Hematopoietic multipotent progenitor cell treated with erythropoietin and hydrocortisone succinate and interleukin-3 and kit ligand, for 8 days (in vitro differentiated cells): Measurements from ENCODE around the gene CCDC80.
A peak's percentile ranks its signal among the peaks of the same experiment; 100 is the strongest.
"Not testable (repeated sequence)": the region's sequence is repeated elsewhere in the genome, so short reads cannot be mapped to it uniquely, and the experiment has no call there.

Experiments
- DNase-seq: peaks from one replicate; pipeline ENCODE4 v3.0.0-alpha.2; 2015

The CCDC80 gene

DNA sequence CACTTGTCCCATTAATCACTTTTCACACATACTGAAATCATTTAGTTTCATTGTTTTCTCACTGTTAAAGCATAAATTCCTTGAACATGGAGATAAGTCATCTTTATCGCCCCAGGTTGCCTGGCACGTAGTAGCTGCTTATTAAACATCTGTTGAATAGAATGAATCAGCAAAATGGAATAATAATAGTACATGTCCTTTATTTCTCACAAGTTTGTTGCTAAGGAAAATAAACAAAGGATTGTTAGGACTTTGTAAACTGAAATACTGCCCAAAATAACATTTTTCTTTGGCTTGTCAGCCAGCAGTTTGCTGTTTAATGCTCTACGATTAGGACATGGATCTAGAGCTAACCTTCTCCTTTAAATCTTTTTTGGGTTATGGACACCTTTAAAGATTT is 61.2 kb downstream of the CCDC80 start:
- no peak for DNase-seq

GRCh38 chr3:112579232-112579631 is 61.7 kb downstream of the CCDC80 start:
- DNase-seq: no peak

DNA sequence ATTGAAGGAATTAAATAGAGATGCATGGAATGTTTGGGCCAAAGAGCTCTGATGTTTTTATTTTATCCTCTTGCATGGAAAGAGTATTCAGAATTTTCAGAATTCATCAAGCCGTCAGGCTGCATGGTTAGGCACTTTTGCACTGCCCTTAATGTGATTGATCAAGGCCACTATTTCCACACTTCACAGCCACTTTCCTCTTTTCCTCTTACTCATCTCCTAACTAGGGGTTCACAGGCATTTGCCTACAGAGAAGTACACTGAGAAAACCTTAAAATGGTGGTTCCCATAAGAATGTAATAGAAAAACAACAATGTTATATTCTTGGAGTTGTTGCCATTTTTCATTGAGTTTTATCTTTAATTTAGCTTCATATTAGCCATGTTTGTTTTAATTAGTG is 68.2 kb downstream of the CCDC80 start:
- no peak for DNase-seq

DNA sequence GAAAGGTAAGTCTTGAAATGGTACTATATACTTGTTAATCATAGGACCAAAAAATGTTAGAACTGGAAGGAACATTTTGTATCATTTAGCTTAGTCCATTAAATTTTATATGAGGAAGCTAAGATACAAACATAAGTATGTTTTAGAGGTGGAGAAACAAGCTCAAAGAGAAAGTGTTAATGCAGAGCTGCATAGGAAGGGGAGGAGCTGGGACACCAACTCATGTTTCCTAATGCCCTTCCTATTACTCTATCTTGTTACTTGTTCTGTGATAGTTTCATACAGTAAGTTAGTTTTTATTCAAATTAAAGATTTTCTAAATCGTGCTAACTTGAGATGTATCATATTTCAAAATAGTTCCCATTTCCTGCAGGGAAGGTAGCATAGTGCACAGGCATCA is 71.7 kb downstream of the CCDC80 start:
- no peak for DNase-seq

DNA sequence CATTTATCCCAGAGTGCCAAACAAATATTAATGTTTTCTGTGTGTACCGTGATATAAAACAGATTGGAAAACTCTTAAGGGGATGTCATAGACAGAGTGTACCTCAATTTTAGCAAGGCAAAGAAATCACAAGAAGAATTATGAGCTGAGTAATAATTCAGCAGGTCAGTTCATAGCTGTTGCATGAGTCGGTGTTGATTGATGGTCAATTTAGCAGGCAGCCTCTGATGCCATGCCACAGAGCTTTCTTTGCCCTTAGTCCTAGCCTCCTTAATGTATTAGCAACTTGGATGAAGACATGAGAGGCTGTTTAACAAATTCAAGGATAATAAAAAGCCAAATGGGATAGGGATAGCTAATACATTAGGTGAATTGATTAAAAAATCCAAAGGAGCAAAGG is 72.3 kb downstream of the CCDC80 start:
- no peak for DNase-seq

GRCh38 chr3:112564940-112565305 is 76.0 kb downstream of the CCDC80 start:
- DNase-seq: no peak

- not testable (repeated sequence) for DNase-seq
These were observed 76.5 kb downstream of the CCDC80 start for GRCh38 chr3:112564247-112564939.

DNA sequence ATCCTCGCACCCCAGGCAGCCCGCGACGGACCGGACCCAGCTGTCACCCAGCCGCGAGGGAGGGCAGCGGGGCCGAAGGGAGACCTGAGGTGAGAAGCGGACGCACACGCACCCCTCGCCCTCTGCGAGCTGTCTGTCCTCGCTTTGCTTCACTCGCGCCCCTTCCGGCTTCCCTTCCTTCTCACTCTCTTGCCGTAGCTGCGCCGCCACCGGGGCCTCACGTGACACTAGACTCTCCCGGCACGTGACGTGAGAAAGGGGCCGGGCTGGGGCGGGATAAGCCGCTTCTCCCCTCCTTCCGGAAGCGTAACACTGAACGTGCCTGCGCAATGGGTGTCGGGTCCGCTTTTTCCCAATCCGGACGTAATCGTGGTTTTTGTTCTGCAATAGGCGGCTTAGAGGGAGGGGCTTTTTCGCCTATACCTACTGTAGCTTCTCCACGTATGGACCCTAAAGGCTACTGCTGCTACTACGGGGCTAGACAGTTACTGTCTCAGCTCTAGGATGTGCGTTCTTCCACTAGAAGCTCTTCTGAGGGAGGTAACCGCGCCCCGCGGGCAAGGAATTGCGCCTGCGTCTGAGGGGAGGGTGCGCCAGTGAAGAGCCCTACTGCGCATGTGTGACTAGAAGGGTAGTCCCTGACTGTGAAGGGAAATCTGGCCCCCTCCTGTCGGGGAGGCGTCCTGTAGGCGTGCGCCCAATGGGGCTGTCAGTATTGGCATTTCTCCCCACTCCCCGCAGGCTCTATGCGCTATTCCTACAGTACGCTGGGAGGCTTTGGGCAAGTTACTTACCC is 79.0 kb downstream of the CCDC80 start, which contains the start of the genes ATG3 and SLC35A5:
Gene ATG3, minus strand, starts transcription at position 229 of the 796 bp plus-strand sequence. CDS start 434 bp downstream, outside the sequence.
Gene SLC35A5, plus strand, starts transcription at position 312 of the 796 bp plus-strand sequence. CDS start 1,359 bp downstream, outside the sequence.
- DNase-seq: peak; percentile 99

DNA sequence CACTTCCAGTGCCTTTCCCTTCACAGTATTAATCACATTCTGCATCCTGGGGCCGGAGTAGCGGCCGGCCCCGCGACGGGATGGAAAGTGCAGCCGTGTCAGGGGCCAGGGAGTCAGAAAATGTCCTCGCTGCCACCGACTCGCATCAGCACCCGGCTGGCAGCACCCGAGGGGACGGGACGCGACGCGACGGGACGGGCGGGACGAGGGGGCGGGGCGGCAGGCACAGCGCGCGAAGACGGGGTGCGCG is 79.5 kb downstream of the CCDC80 start:
- no peak for DNase-seq

GRCh38 chr3:112560721-112561483 is 80.0 kb downstream of the CCDC80 start:
- DNase-seq: peak; percentile 82

DNA sequence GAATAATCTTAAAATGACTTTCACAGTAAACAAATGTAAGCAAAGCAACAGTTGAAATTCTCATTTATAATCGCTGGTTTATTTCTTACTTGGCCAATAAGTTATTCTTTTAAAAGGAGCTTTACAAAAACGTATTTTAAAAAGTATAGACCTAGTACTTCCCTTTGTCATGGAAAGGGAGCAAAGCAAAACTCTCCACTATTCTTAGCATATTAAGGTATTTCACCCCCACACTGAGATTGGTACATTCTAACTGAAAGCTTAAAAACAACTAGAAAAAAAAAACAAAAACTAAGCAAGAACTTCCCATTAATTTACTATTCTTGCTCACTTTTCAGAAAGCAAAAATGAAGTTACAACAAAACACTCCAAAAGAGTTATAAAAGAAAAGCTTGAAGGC is 80.6 kb downstream of the CCDC80 start:
- no peak for DNase-seq

- DNase-seq: no peak
These were observed 83.0 kb downstream of the CCDC80 start for GRCh38 chr3:112557976-112558375.

GRCh38 chr3:112555535-112556170 is 85.3 kb downstream of the CCDC80 start:
- peak; percentile 19 for DNase-seq

GRCh38 chr3:112550859-112551258 is 90.1 kb downstream of the CCDC80 start:
- DNase-seq: no peak
